ENCODE results near the gene MBLAC2.
A peak's percentile ranks its signal among the peaks of the same experiment; 100 is the strongest.

Gene MBLAC2

GRCh38 chr5:90461288-90461687 is 13.3 kb downstream of the MBLAC2 start:
- no peaks in the 10 kb centered on the region for H3K27me3 ChIP-seq (ENCODE audit: control insufficient read depth, insufficient read depth, low read length)
- no peak overlapping the region for H3K27ac ChIP-seq (ENCODE audit: low read depth, low read length)
- no peak overlapping the region for H3K4me3 ChIP-seq (ENCODE audit: low read depth, low read length)
- no peaks in the 10 kb centered on the region for H3K36me3 ChIP-seq (ENCODE audit: control insufficient read depth, insufficient read depth, low read length)
- no peaks in the 10 kb centered on the region for H3K9me3 ChIP-seq (ENCODE audit: control insufficient read depth, insufficient read depth, low read depth, low read length)
- H3K9ac ChIP-seq (ENCODE audit: low read length): no peak overlapping the region
- peaks cover 6% of the 10 kb centered on the region for H3K4me1 ChIP-seq (ENCODE audit: control insufficient read depth, insufficient read depth, low read length)

- no peak overlapping the region for H3K27ac ChIP-seq (ENCODE audit: low read depth, low read length)
- no peaks in the 10 kb centered on the region for H3K36me3 ChIP-seq (ENCODE audit: control insufficient read depth, insufficient read depth, low read length)
- H3K27me3 ChIP-seq (ENCODE audit: control insufficient read depth, insufficient read depth, low read length): no peaks in the 10 kb centered on the region
Measured at GRCh38 chr5:90446961-90447360, 27.6 kb downstream of the MBLAC2 start.

GRCh38 chr5:90440644-90441043 is 33.9 kb downstream of the MBLAC2 start:
- H3K4me3 ChIP-seq (ENCODE audit: low read depth, low read length): no peak overlapping the region
- no peak overlapping the region for H3K9ac ChIP-seq (ENCODE audit: low read length)
- no peaks in the 10 kb centered on the region for H3K27me3 ChIP-seq (ENCODE audit: control insufficient read depth, insufficient read depth, low read length)
- H3K9me3 ChIP-seq (ENCODE audit: control insufficient read depth, insufficient read depth, low read depth, low read length): no peaks in the 10 kb centered on the region
- H3K4me1 ChIP-seq (ENCODE audit: control insufficient read depth, insufficient read depth, low read length): peaks cover 6% of the 10 kb centered on the region; the same call in 1 of the 2 replicates
- no peaks in the 10 kb centered on the region for H3K36me3 ChIP-seq (ENCODE audit: control insufficient read depth, insufficient read depth, low read length)
- H3K27ac ChIP-seq (ENCODE audit: low read depth, low read length): no peak overlapping the region

More at GRCh38 chr5:90446961-90447360, 27.6 kb downstream of the MBLAC2 start:
- Histone ChIP-seq H3K4me3 (ENCODE audit: low read depth, low read length) (no peak overlapping the region), H3K4me1 (ENCODE audit: control insufficient read depth, insufficient read depth, low read length) (no peaks in the 10 kb centered on the region), H3K9me3 (ENCODE audit: control insufficient read depth, insufficient read depth, low read depth, low read length) (no peaks in the 10 kb centered on the region), H3K9ac (ENCODE audit: low read length) (no peak overlapping the region)

- Histone ChIP-seq H3K27me3 (ENCODE audit: control insufficient read depth, insufficient read depth, low read length) (no peaks in the 10 kb centered on the region), H3K9me3 (ENCODE audit: control insufficient read depth, insufficient read depth, low read depth, low read length) (no peaks in the 10 kb centered on the region), H3K4me3 (ENCODE audit: low read depth, low read length) (no peak overlapping the region), H3K9ac (ENCODE audit: low read length) (no peak overlapping the region), H3K27ac (ENCODE audit: low read depth, low read length) (no peak overlapping the region), H3K4me1 (ENCODE audit: control insufficient read depth, insufficient read depth, low read length) (peaks cover 6% of the 10 kb centered on the region; the same call in 1 of the 2 replicates), H3K36me3 (ENCODE audit: control insufficient read depth, insufficient read depth, low read length) (no peaks in the 10 kb centered on the region)
Measured at GRCh38 chr5:90438100-90438499, 36.5 kb downstream of the MBLAC2 start.

GRCh38 chr5:90437663-90438062 is 36.9 kb downstream of the MBLAC2 start:
- Histone ChIP-seq H3K27ac (ENCODE audit: low read depth, low read length) (no peak overlapping the region), H3K4me1 (ENCODE audit: control insufficient read depth, insufficient read depth, low read length) (peaks cover 6% of the 10 kb centered on the region; the same call in 1 of the 2 replicates), H3K9me3 (ENCODE audit: control insufficient read depth, insufficient read depth, low read depth, low read length) (no peaks in the 10 kb centered on the region), H3K27me3 (ENCODE audit: control insufficient read depth, insufficient read depth, low read length) (no peaks in the 10 kb centered on the region), H3K36me3 (ENCODE audit: control insufficient read depth, insufficient read depth, low read length) (no peaks in the 10 kb centered on the region), H3K9ac (ENCODE audit: low read length) (no peak overlapping the region), H3K4me3 (ENCODE audit: low read depth, low read length) (no peak overlapping the region)

- no peaks in the 10 kb centered on the region for H3K27me3 ChIP-seq (ENCODE audit: control insufficient read depth, insufficient read depth, low read length)
- no peak overlapping the region for H3K9ac ChIP-seq (ENCODE audit: low read length)
- H3K4me3 ChIP-seq (ENCODE audit: low read depth, low read length): no peak overlapping the region
- no peak overlapping the region for H3K27ac ChIP-seq (ENCODE audit: low read depth, low read length)
- H3K36me3 ChIP-seq (ENCODE audit: control insufficient read depth, insufficient read depth, low read length): no peaks in the 10 kb centered on the region
- no peaks in the 10 kb centered on the region for H3K4me1 ChIP-seq (ENCODE audit: control insufficient read depth, insufficient read depth, low read length)
- no peaks in the 10 kb centered on the region for H3K9me3 ChIP-seq (ENCODE audit: control insufficient read depth, insufficient read depth, low read depth, low read length)
Measured at GRCh38 chr5:90434116-90434714, 40.4 kb downstream of the MBLAC2 start.

GRCh38 chr5:90424245-90424644 is 50.3 kb downstream of the MBLAC2 start:
- H3K4me1 ChIP-seq (ENCODE audit: control insufficient read depth, insufficient read depth, low read length): 0 out of 2 replicates have a peak, but pooled peaks cover 4% of the 10 kb centered on the region
- no peak overlapping the region for H3K4me3 ChIP-seq (ENCODE audit: low read depth, low read length)
- H3K9me3 ChIP-seq (ENCODE audit: control insufficient read depth, insufficient read depth, low read depth, low read length): no peaks in the 10 kb centered on the region
- no peak overlapping the region for H3K27ac ChIP-seq (ENCODE audit: low read depth, low read length)
- H3K9ac ChIP-seq (ENCODE audit: low read length): no peak overlapping the region
- no peaks in the 10 kb centered on the region for H3K36me3 ChIP-seq (ENCODE audit: control insufficient read depth, insufficient read depth, low read length)
- H3K27me3 ChIP-seq (ENCODE audit: control insufficient read depth, insufficient read depth, low read length): no peaks in the 10 kb centered on the region

GRCh38 chr5:90421136-90421535 is 53.4 kb downstream of the MBLAC2 start:
- H3K27me3 ChIP-seq (ENCODE audit: control insufficient read depth, insufficient read depth, low read length): no peaks in the 10 kb centered on the region
- H3K27ac ChIP-seq (ENCODE audit: low read depth, low read length): no peak overlapping the region
- no peaks in the 10 kb centered on the region for H3K9me3 ChIP-seq (ENCODE audit: control insufficient read depth, insufficient read depth, low read depth, low read length)
- no peak overlapping the region for H3K4me3 ChIP-seq (ENCODE audit: low read depth, low read length)
- H3K4me1 ChIP-seq (ENCODE audit: control insufficient read depth, insufficient read depth, low read length): 0 out of 2 replicates have a peak, but pooled peaks cover 4% of the 10 kb centered on the region
- H3K36me3 ChIP-seq (ENCODE audit: control insufficient read depth, insufficient read depth, low read length): no peaks in the 10 kb centered on the region
- no peak overlapping the region for H3K9ac ChIP-seq (ENCODE audit: low read length)

GRCh38 chr5:90418214-90418613 is 56.4 kb downstream of the MBLAC2 start:
- Histone ChIP-seq H3K4me3 (ENCODE audit: low read depth, low read length) (no peak overlapping the region), H3K36me3 (ENCODE audit: control insufficient read depth, insufficient read depth, low read length) (no peaks in the 10 kb centered on the region), H3K9me3 (ENCODE audit: control insufficient read depth, insufficient read depth, low read depth, low read length) (no peaks in the 10 kb centered on the region), H3K27me3 (ENCODE audit: control insufficient read depth, insufficient read depth, low read length) (no peaks in the 10 kb centered on the region), H3K9ac (ENCODE audit: low read length) (no peak overlapping the region), H3K4me1 (ENCODE audit: control insufficient read depth, insufficient read depth, low read length) (0 out of 2 replicates have a peak, but pooled peaks cover 4% of the 10 kb centered on the region), H3K27ac (ENCODE audit: low read depth, low read length) (no peak overlapping the region)

- peak overlapping the region; percentile 84 for H3K4me3 ChIP-seq (ENCODE audit: low read depth, low read length)
Measured at GRCh38 chr5:90410178-90410762, 64.3 kb downstream of the MBLAC2 start.

GRCh38 chr5:90409318-90410177 is 65.0 kb downstream of the MBLAC2 start, which contains the start of gene CETN3:
CETN3 (minus strand) TSS chr5:90409756; CDS start chr5:90409661, 95 bp downstream.
- Histone ChIP-seq H3K9me3 (ENCODE audit: control insufficient read depth, insufficient read depth, low read depth, low read length) (no peaks in the 10 kb centered on the region), H3K4me3 (ENCODE audit: low read depth, low read length) (peak within 1 kb of the TSS; percentile 87), H3K27ac (ENCODE audit: low read depth, low read length) (peak within 1 kb of the TSS; percentile 82), H3K4me1 (ENCODE audit: control insufficient read depth, insufficient read depth, low read length) (peaks cover 19% of the 10 kb centered on the region), H3K27me3 (ENCODE audit: control insufficient read depth, insufficient read depth, low read length) (no peaks in the 10 kb centered on the region), H3K9ac (ENCODE audit: low read length) (peak within 1 kb of the TSS; percentile 94), H3K36me3 (ENCODE audit: control insufficient read depth, insufficient read depth, low read length) (peaks cover 11% of the 10 kb centered on the region)

More at GRCh38 chr5:90410178-90410762, 64.3 kb downstream of the MBLAC2 start:
- Histone ChIP-seq H3K4me1 (ENCODE audit: control insufficient read depth, insufficient read depth, low read length) (peaks cover 19% of the 10 kb centered on the region), H3K9ac (ENCODE audit: low read length) (peak overlapping the region; percentile 93), H3K27me3 (ENCODE audit: control insufficient read depth, insufficient read depth, low read length) (no peaks in the 10 kb centered on the region), H3K9me3 (ENCODE audit: control insufficient read depth, insufficient read depth, low read depth, low read length) (no peaks in the 10 kb centered on the region), H3K27ac (ENCODE audit: low read depth, low read length) (peak overlapping the region; percentile 82), H3K36me3 (ENCODE audit: control insufficient read depth, insufficient read depth, low read length) (peaks cover 6% of the 10 kb centered on the region; the same call in 1 of the 2 replicates)

Data from HUES6 (cell line).